Left colon (tissue), 2 donors: ENCODE measurements around the gene ADK. TPM values are rescaled to one million over a fixed set of nuclear protein-coding genes. Genes with fewer than 3 reads are reported as not detected.
"Not testable (repeated sequence)": the region's sequence is repeated elsewhere in the genome, so short reads cannot be mapped to it uniquely, and the experiment has no call there.

Experiments used
- ATAC-seq: fragments of 200-7000 bp; cut with Tn5 transposase; one replicate; pipeline ENCODE4 v1.9.1; 2020; ENCODE audit warnings: mild to moderate bottlenecking, moderate library complexity
- DNase-seq, 2 donors: peaks; one replicate each; pipeline ENCODE4 v3.0.0-alpha.2; 2020
- intact Hi-C, 2 donors: fragments of 100-400 bp; cut with DNase I in 1 of 2; cut with micrococcal nuclease in 1 of 2; formaldehyde crosslinking; loops; one replicate each; pipeline versions ENCODE4 v1.11.2 to v1.14.0; 2022; cut with DNase I, micrococcal nuclease
- total RNA-seq, 2 donors: library from RNA; stranded (reverse); fragmentation: NEBNext Ultra II Directional; extraction: Animal tissue kit (Norgen Biotek cat#: 25700); gene quantifications; one replicate each; pipeline ENCODE4 v1.2.1, GENCODE V29; 2021
- donor health status: DM: no; HTN: no; CAD: no.
- donor health status: DM: yes; HTN: yes; CAD: no.

ADK gene
- total RNA-seq, 2 donors from 2014 or later: 16.2 to 16.4 TPM

- peak; percentile 95 to 96 for DNase-seq
- intact Hi-C loops: no loop called here
- peak; percentile 88 for ATAC-seq
These were observed 25.5 kb downstream of the ADK start for GRCh38 chr10:74176380-74177139.

- ATAC-seq: peak; percentile 33
- intact Hi-C loops: no loop called here
- peak; percentile 39 to 55 for DNase-seq
These were observed 26.2 kb downstream of the ADK start for GRCh38 chr10:74177140-74177677.

- intact Hi-C loops: no loop called here
- ATAC-seq: no peak
- no peak for DNase-seq
These were observed 27.2 kb downstream of the ADK start for GRCh38 chr10:74178042-74178791.

GRCh38 chr10:74179111-74179710, 28.2 kb downstream of the ADK start:
- intact Hi-C loops: no loop called here
- ATAC-seq (no peak), DNase-seq (no peak)

- ATAC-seq (no peak), DNase-seq (no peak)
- intact Hi-C loops: no loop called here
These were observed 35.7 kb downstream of the ADK start for GRCh38 chr10:74186678-74187077.

- DNase-seq: no peak
- ATAC-seq: no peak
- intact Hi-C loops: no loop called here
These were observed 36.2 kb downstream of the ADK start for GRCh38 chr10:74187237-74187636.

GRCh38 chr10:74188617-74189016, 37.6 kb downstream of the ADK start:
- DNase-seq, ATAC-seq, intact Hi-C loops: not testable (repeated sequence)

- intact Hi-C loops: no loop called here
- DNase-seq (no peak), ATAC-seq (peak; percentile 85)
These were observed 39.0 kb downstream of the ADK start for GRCh38 chr10:74189999-74190421.

GRCh38 chr10:74190494-74190893, 39.5 kb downstream of the ADK start:
- DNase-seq (no peak), ATAC-seq (peak; percentile 26)
- intact Hi-C loops: no loop called here

GRCh38 chr10:74194545-74194944, 43.5 kb downstream of the ADK start:
- DNase-seq (no peak), ATAC-seq (no peak)
- intact Hi-C loops: no loop called here

- intact Hi-C loops: no loop called here
- DNase-seq (no peak), ATAC-seq (no peak)
These were observed 44.0 kb downstream of the ADK start for GRCh38 chr10:74194999-74195398.

GRCh38 chr10:74199315-74199714, 48.3 kb downstream of the ADK start:
- DNase-seq: no peak
- intact Hi-C loops: no loop called here
- ATAC-seq: no peak

GRCh38 chr10:74202356-74202755, 51.3 kb downstream of the ADK start:
- DNase-seq: no peak
- ATAC-seq: no peak
- intact Hi-C loops: no loop called here

- ATAC-seq (peak; percentile 67), DNase-seq (no peak)
- intact Hi-C loops: no loop called here
These were observed 55.7 kb downstream of the ADK start for GRCh38 chr10:74206746-74207145.

GRCh38 chr10:74207691-74208480, 56.9 kb downstream of the ADK start:
- DNase-seq (peak; percentile 45 to 60), ATAC-seq (peak; percentile 97)
- intact Hi-C loops: no loop called here

- no peak for DNase-seq
- ATAC-seq: no peak
- intact Hi-C loops: no loop called here
These were observed 58.0 kb downstream of the ADK start for GRCh38 chr10:74208997-74209396.

- no peak for DNase-seq
- no peak for ATAC-seq
- intact Hi-C loops: no loop called here
These were observed 62.0 kb downstream of the ADK start for GRCh38 chr10:74213019-74213418.

GRCh38 chr10:74213571-74214162, 62.6 kb downstream of the ADK start:
- DNase-seq (peak in 1 of 2 donors; percentile 52), ATAC-seq (no peak)
- intact Hi-C loops: no loop called here
